HepG2 (cell line): ENCODE results near the gene TNFSF12. TPM values are rescaled to one million over a fixed set of nuclear protein-coding genes. Genes with fewer than 3 reads are reported as not detected.

Experiments
- ARHGAP35 ChIP-seq: sonication (generic); formaldehyde crosslinking; IDR thresholded peaks from 2 replicates; pipeline ENCODE4 v1.9.0; 2022; ENCODE audit warnings: mild to moderate bottlenecking, inconsistent platforms, moderate library complexity, missing genetic modification reagents, borderline replicate concordance
- ARNT ChIP-seq: fragments of 450-650 bp; IDR thresholded peaks from 2 replicates; pipeline ENCODE4 v1.6.1; 2017
- BHLHE40 ChIP-seq: IDR thresholded peaks from 2 replicates; pipeline ENCODE4 v1.6.1; 2011; ENCODE audit warnings: low read length, improper control_type of control experiment
- EP300 ChIP-seq, 3 experiments: sonication (generic) in 1 of 3; formaldehyde crosslinking in 1 of 3; IDR thresholded peaks; 2 replicates each; pipeline versions ENCODE4 v1.5.1 to v1.6.1; 2011 to 2020; ENCODE audit warnings: low read depth in 2 of 3, low read length in 2 of 3, borderline replicate concordance in 1 of 3, improper control_type of control experiment in 1 of 3, mild to moderate bottlenecking in 1 of 3, missing genetic modification reagents in 1 of 3, moderate library complexity in 1 of 3
- FOXK1 ChIP-seq: sonication (generic); formaldehyde crosslinking; IDR thresholded peaks from 2 replicates; pipeline ENCODE4 v1.4.0; 2020; ENCODE audit warnings: low read depth, missing genetic modification reagents, borderline replicate concordance
- FOXP1 ChIP-seq, 2 experiments: fragments of 450-650 bp in 1 of 2; IDR thresholded peaks; 2 replicates each; pipeline ENCODE4 v1.6.1; 2017 to 2018; ENCODE audit warnings: antibody characterized with exemption in 1 of 2
- MED1 ChIP-seq: sonication (generic); formaldehyde crosslinking; IDR thresholded peaks from 2 replicates; pipeline ENCODE4 v1.4.0; 2020; ENCODE audit warnings: missing genetic modification reagents
- MYC ChIP-seq: sonication (generic); formaldehyde crosslinking; IDR thresholded peaks from 2 replicates; pipeline ENCODE4 v1.9.0; 2021; ENCODE audit warnings: missing genetic modification reagents, borderline replicate concordance
- NR2C2 ChIP-seq: sonication (generic); formaldehyde crosslinking; IDR thresholded peaks from 2 replicates; pipeline ENCODE4 v1.4.0; 2020; ENCODE audit warnings: missing genetic modification reagents, mild to moderate bottlenecking, moderate library complexity, borderline replicate concordance
- REXO4 ChIP-seq: sonication (generic); formaldehyde crosslinking; IDR thresholded peaks from 2 replicates; pipeline ENCODE4 v1.8.0; 2022; ENCODE audit warnings: missing genetic modification reagents, mild to moderate bottlenecking, borderline replicate concordance
- SIN3A ChIP-seq: IDR thresholded peaks from 2 replicates; pipeline ENCODE4 v1.6.1; 2011; ENCODE audit warnings: low read depth, mild to moderate bottlenecking, control low read depth, low read length, borderline replicate concordance
- SNAI1 ChIP-seq: sonication (generic); formaldehyde crosslinking; IDR thresholded peaks from 2 replicates; pipeline ENCODE4 v1.5.0; 2020; ENCODE audit warnings: mild to moderate bottlenecking, missing genetic modification reagents, borderline replicate concordance
- TBX2 ChIP-seq: sonication (generic); formaldehyde crosslinking; IDR thresholded peaks from 2 replicates; pipeline ENCODE4 v1.5.0; 2020; ENCODE audit warnings: missing genetic modification reagents, mild to moderate bottlenecking, borderline replicate concordance
- TBX3 ChIP-seq: fragments of 450-650 bp; IDR thresholded peaks from 2 replicates; pipeline ENCODE4 v1.6.1; 2017; ENCODE audit warnings: antibody characterized with exemption, mild to moderate bottlenecking, inconsistent platforms, borderline replicate concordance
- TEAD2 ChIP-seq: sonication (generic); formaldehyde crosslinking; IDR thresholded peaks from 2 replicates; pipeline ENCODE4 v1.9.0; 2021; ENCODE audit warnings: missing genetic modification reagents
- YEATS4 ChIP-seq: sonication (generic); formaldehyde crosslinking; IDR thresholded peaks from 2 replicates; pipeline ENCODE4 v1.4.0; 2020; ENCODE audit warnings: missing genetic modification reagents, borderline replicate concordance
- ZFX ChIP-seq: sonication (generic); formaldehyde crosslinking; IDR thresholded peaks from 2 replicates; pipeline ENCODE4 v1.4.0; 2020; ENCODE audit warnings: mild to moderate bottlenecking, low read depth, missing genetic modification reagents, moderate library complexity
- ZNF451 ChIP-seq: sonication (generic); formaldehyde crosslinking; IDR thresholded peaks from 2 replicates; pipeline ENCODE4 v1.5.0; 2020; ENCODE audit warnings: mild to moderate bottlenecking, missing genetic modification reagents
- ZNF772 ChIP-seq: sonication (generic); formaldehyde crosslinking; IDR thresholded peaks from 2 replicates; pipeline ENCODE4 v1.5.0; 2020; ENCODE audit warnings: mild to moderate bottlenecking, missing genetic modification reagents
- polyA plus RNA-seq, 8 experiments: library from polyadenylated mRNA; depleted of rRNA in 3 of 8; stranded (reverse) in 7 of 8; unstranded in 1 of 8; fragments of >200 nt; fragmentation: Illumina TruSeq in 4 of 8; extraction: Trizol in 4 of 8; gene quantifications; 2 replicates each; pipeline versions ENCODE4 v1.2.1 to v1.2.3, GENCODE V29; 2011 to 2016; ENCODE audit warnings: low read depth in 4 of 8, missing spikeins in 1 of 8, mixed read lengths in 1 of 8; ENCODE audit not compliant: insufficient read depth in 1 of 8
- total RNA-seq, 5 experiments: library from RNA; depleted of rRNA; stranded (reverse); fragments of >200 nt; fragmentation: Illumina TruSeq; extraction: Trizol; gene quantifications; 2 replicates each; pipeline ENCODE4 v1.2.3, GENCODE V29; 2016; ENCODE audit warnings: low read depth in 1 of 5
- TF ChIP-seq, protein P1 (sequence below): sonication (generic); formaldehyde crosslinking; IDR thresholded peaks from 2 replicates; pipeline ENCODE4 v1.4.0; 2020; ENCODE audit warnings: missing genetic modification reagents, mild to moderate bottlenecking, borderline replicate concordance
- TF ChIP-seq, protein P2 (sequence below): sonication (generic); formaldehyde crosslinking; IDR thresholded peaks from 2 replicates; pipeline ENCODE4 v1.4.0; 2020; ENCODE audit warnings: missing genetic modification reagents
- TF ChIP-seq, protein P3 (sequence below): sonication (generic); formaldehyde crosslinking; IDR thresholded peaks from 2 replicates; pipeline ENCODE4 v1.5.1; 2020; ENCODE audit warnings: missing genetic modification reagents, mild to moderate bottlenecking, borderline replicate concordance

Gene TNFSF12
- total and polyA plus RNA-seq, 2 of the 13 experiments (the other 11 are each of a cell fraction or from before 2014, with no cell fraction given), result 0.93 to 7.2 TPM

- TF ChIP-seq TBX3 (no peak), MYC (CRISPR knock-in tag) (no peak; the same call in 1 of the 2 replicates), FOXP1 (IDR thresholded peaks at IDR 0.05) (no peak), FOXP1 (CRISPR knock-in tag; IDR thresholded peaks at IDR 0.05) (no peak), ZNF451 (CRISPR knock-in tag) (no peak), SIN3A (no peak), FOXK1 (CRISPR knock-in tag) (no peak), ZFX (CRISPR knock-in tag) (peak; percentile 37), NR2C2 (no peak), EP300 (IDR thresholded peaks at IDR 0.05; ENCODE audit: low read depth in 2 of 2, low read length in 2 of 2) (no peak), EP300 (CRISPR knock-in tag; IDR thresholded peaks at IDR 0.05; ENCODE audit: borderline replicate concordance) (no peak), ARHGAP35 (CRISPR knock-in tag) (no peak), BHLHE40 (no peak), YEATS4 (CRISPR knock-in tag) (0 out of 2 replicates have a peak, but pooled peaks have one; percentile 37), TEAD2 (no peak), ZNF772 (CRISPR knock-in tag) (no peak), ARNT (no peak), MED1 (CRISPR knock-in tag) (no peak), TBX2 (CRISPR knock-in tag) (peak; percentile 35; the same call in 1 of the 2 replicates), REXO4 (no peak), SNAI1 (CRISPR knock-in tag) (no peak)
- TF ChIP-seq, protein P1, sequence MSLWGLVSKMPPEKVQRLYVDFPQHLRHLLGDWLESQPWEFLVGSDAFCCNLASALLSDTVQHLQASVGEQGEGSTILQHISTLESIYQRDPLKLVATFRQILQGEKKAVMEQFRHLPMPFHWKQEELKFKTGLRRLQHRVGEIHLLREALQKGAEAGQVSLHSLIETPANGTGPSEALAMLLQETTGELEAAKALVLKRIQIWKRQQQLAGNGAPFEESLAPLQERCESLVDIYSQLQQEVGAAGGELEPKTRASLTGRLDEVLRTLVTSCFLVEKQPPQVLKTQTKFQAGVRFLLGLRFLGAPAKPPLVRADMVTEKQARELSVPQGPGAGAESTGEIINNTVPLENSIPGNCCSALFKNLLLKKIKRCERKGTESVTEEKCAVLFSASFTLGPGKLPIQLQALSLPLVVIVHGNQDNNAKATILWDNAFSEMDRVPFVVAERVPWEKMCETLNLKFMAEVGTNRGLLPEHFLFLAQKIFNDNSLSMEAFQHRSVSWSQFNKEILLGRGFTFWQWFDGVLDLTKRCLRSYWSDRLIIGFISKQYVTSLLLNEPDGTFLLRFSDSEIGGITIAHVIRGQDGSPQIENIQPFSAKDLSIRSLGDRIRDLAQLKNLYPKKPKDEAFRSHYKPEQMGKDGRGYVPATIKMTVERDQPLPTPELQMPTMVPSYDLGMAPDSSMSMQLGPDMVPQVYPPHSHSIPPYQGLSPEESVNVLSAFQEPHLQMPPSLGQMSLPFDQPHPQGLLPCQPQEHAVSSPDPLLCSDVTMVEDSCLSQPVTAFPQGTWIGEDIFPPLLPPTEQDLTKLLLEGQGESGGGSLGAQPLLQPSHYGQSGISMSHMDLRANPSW (CRISPR knock-in tag), result no peak
- TF ChIP-seq, protein P2, sequence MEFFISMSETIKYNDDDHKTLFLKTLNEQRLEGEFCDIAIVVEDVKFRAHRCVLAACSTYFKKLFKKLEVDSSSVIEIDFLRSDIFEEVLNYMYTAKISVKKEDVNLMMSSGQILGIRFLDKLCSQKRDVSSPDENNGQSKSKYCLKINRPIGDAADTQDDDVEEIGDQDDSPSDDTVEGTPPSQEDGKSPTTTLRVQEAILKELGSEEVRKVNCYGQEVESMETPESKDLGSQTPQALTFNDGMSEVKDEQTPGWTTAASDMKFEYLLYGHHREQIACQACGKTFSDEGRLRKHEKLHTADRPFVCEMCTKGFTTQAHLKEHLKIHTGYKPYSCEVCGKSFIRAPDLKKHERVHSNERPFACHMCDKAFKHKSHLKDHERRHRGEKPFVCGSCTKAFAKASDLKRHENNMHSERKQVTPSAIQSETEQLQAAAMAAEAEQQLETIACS, result no peak
- TF ChIP-seq, protein P3, sequence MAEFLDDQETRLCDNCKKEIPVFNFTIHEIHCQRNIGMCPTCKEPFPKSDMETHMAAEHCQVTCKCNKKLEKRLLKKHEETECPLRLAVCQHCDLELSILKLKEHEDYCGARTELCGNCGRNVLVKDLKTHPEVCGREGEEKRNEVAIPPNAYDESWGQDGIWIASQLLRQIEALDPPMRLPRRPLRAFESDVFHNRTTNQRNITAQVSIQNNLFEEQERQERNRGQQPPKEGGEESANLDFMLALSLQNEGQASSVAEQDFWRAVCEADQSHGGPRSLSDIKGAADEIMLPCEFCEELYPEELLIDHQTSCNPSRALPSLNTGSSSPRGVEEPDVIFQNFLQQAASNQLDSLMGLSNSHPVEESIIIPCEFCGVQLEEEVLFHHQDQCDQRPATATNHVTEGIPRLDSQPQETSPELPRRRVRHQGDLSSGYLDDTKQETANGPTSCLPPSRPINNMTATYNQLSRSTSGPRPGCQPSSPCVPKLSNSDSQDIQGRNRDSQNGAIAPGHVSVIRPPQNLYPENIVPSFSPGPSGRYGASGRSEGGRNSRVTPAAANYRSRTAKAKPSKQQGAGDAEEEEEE (CRISPR knock-in tag), result no peak
Measured at GRCh38 chr17:7548585-7549400, at the start of gene TNFSF12 (continued).
